ENCODE results near the gene MFRP. TPM values are rescaled to one million over a fixed set of nuclear protein-coding genes. Genes with fewer than 3 reads are reported as not detected.

MFRP gene
- total and polyA plus RNA-seq, 9 donors = 0.11 TPM; not detected in 8

- H3K4me1 ChIP-seq (ENCODE audit: insufficient read depth) = peaks cover 10% of the 10 kb centered on the region
- H3K27ac ChIP-seq = no peak overlapping the region
- TF ChIP-seq CTCF (IDR thresholded peaks at IDR 0.05) (no peak), POLR2A (IDR thresholded peaks at IDR 0.05) (no peak), EP300 (IDR thresholded peaks at IDR 0.05) (no peak)
- no peaks in the 10 kb centered on the region for H3K9me3 ChIP-seq
- WGBS, 3 donors = 52 to 65% (median 53%) methylated on average over 10 of the region's 10 CpGs
- H3K27me3 ChIP-seq = no peaks in the 10 kb centered on the region
- intact Hi-C loops (cut with DNase I) = no loop called here
- no peak overlapping the region for H3K4me3 ChIP-seq
- H3K36me3 ChIP-seq = no peaks in the 10 kb centered on the region
- DNase-seq = no peak
Observed at GRCh38 chr11:119378851-119379465, 32.5 kb upstream of the MFRP start.

- H3K4me1 ChIP-seq (ENCODE audit: insufficient read depth) = peaks cover 10% of the 10 kb centered on the region
- TF ChIP-seq EP300 (IDR thresholded peaks at IDR 0.05) (no peak), CTCF (IDR thresholded peaks at IDR 0.05) (no peak), POLR2A (IDR thresholded peaks at IDR 0.05) (no peak)
- WGBS, 3 donors = 71 to 76% (median 74%) methylated on average over 6 of the region's 6 CpGs
- no peaks in the 10 kb centered on the region for H3K9me3 ChIP-seq
- no peak overlapping the region for H3K4me3 ChIP-seq
- H3K36me3 ChIP-seq = no peaks in the 10 kb centered on the region
- peak in 1 of 5 donors; percentile 19 for DNase-seq
- H3K27me3 ChIP-seq = no peaks in the 10 kb centered on the region
- H3K27ac ChIP-seq = peak overlapping the region in 1 of 2 donors; percentile 18
- intact Hi-C loops (cut with DNase I) = no loop called here
Observed at GRCh38 chr11:119377961-119378667, 31.6 kb upstream of the MFRP start.

GRCh38 chr11:119377112-119377901 is 30.8 kb upstream of the MFRP start:
- intact Hi-C loops (cut with DNase I) = no loop called here
- peaks cover 10% of the 10 kb centered on the region for H3K4me1 ChIP-seq (ENCODE audit: insufficient read depth)
- no peaks in the 10 kb centered on the region for H3K9me3 ChIP-seq
- 67 to 69% (median 67%) methylated on average over 12 of the region's 12 CpGs for WGBS, 3 donors
- H3K27me3 ChIP-seq = no peaks in the 10 kb centered on the region
- TF ChIP-seq EP300 (IDR thresholded peaks at IDR 0.05) (no peak), POLR2A (IDR thresholded peaks at IDR 0.05) (no peak), CTCF (IDR thresholded peaks at IDR 0.05) (no peak)
- H3K27ac ChIP-seq = peak overlapping the region; percentile 18 to 25
- H3K36me3 ChIP-seq = no peaks in the 10 kb centered on the region
- H3K4me3 ChIP-seq = no peak overlapping the region
- DNase-seq = peak in 1 of 5 donors; percentile 24

- no peaks in the 10 kb centered on the region for H3K27me3 ChIP-seq
- TF ChIP-seq CTCF (IDR thresholded peaks at IDR 0.05) = no peak
- TF ChIP-seq POLR2A (IDR thresholded peaks at IDR 0.05) = no peak
- TF ChIP-seq EP300 (IDR thresholded peaks at IDR 0.05) = no peak
- H3K4me3 ChIP-seq = no peak overlapping the region
- 73 to 87% (median 83%) methylated on average over 10 to 11 of the region's 11 CpGs for WGBS, 3 donors
- no peaks in the 10 kb centered on the region for H3K9me3 ChIP-seq
- H3K4me1 ChIP-seq (ENCODE audit: insufficient read depth) = peaks cover 3% of the 10 kb centered on the region
- DNase-seq = peak in 2 of 5 donors; percentile 41 to 54
- intact Hi-C loops (cut with DNase I) = no loop called here
- peak overlapping the region; percentile 32 to 76 for H3K27ac ChIP-seq
- H3K36me3 ChIP-seq = no peaks in the 10 kb centered on the region
Observed at GRCh38 chr11:119376197-119376847, 29.8 kb upstream of the MFRP start.

Measured in ovary (tissue), 9 donors.